HUES6 (cell line): Measurements from ENCODE around the gene LARGE2.
"Not testable (repeated sequence)": the region's sequence is repeated elsewhere in the genome, so short reads cannot be mapped to it uniquely, and the experiment has no call there.

Source experiments
- H3K27ac ChIP-seq: 2 replicates; pipeline ENCODE4 v1.7.0; 2013; ENCODE audit warnings: low read depth, mild to moderate bottlenecking, low read length, inconsistent platforms
- H3K27me3 ChIP-seq: 2 replicates; pipeline ENCODE4 v1.6.1; 2013; ENCODE audit warnings: low read length; ENCODE audit not compliant: control insufficient read depth, insufficient read depth
- H3K36me3 ChIP-seq: 2 replicates; pipeline ENCODE4 v1.6.1; 2013; ENCODE audit warnings: low read length; ENCODE audit not compliant: control insufficient read depth, insufficient read depth
- H3K4me1 ChIP-seq: 2 replicates; pipeline ENCODE4 v1.6.1; 2013; ENCODE audit warnings: low read length; ENCODE audit not compliant: control insufficient read depth, insufficient read depth
- H3K4me3 ChIP-seq: 2 replicates; pipeline ENCODE4 v1.5.1; 2013; ENCODE audit warnings: low read depth, low read length
- H3K9ac ChIP-seq: one replicate; pipeline ENCODE4 v1.6.1; 2013; ENCODE audit warnings: mild to moderate bottlenecking, low read length
- H3K9me3 ChIP-seq: 2 replicates; pipeline ENCODE4 v1.6.1; 2013; ENCODE audit warnings: low read depth, low read length; ENCODE audit not compliant: control insufficient read depth, insufficient read depth

The LARGE2 gene

DNA sequence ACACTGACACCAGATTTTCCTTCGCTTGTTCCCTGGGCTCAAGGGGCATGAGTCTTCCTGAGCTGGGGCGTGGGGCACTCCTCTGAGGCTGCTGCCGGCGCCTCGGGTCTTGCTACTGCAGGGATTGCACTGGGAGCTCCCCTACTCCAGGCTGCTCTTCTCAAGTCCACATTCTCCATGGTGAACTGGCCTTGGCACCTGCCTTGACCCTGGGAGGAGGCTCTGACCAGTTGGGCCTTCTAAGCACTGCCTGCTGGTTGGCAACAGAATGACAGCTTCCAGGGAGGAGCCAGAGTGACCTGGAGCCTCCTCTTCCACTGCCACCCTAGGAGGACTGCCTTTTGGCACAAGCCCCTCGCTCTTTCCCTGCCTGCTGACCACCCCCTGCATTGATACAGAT is 24.9 kb upstream of the LARGE2 start:
- peaks cover 36% of the 10 kb centered on the region for H3K4me1 ChIP-seq
- H3K27ac ChIP-seq: no peak overlapping the region
- no peak overlapping the region for H3K4me3 ChIP-seq
- H3K9ac ChIP-seq: no peak overlapping the region
- peaks cover 29% of the 10 kb centered on the region for H3K27me3 ChIP-seq
- peaks cover 4% of the 10 kb centered on the region; the same call in 1 of the 2 replicates for H3K36me3 ChIP-seq
- H3K9me3 ChIP-seq: no peaks in the 10 kb centered on the region

DNA sequence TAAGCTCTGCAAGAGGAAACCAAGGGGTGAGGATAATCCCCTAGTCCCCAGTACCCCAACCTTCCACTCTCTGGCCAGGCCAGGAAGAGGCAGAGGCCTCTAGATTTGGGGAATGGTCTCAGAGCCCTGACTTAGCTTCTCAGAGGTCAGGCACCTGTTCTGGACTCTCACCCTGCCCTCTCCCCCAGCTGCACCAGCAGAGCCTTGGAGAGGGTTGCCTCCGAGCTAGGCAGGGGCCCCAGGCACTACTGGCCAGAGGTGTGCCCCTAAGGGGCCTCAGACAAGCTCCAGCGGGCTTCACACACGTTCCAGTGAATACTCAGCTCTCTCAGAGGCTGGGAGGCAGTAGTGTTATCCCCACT is 23.4 kb upstream of the LARGE2 start:
- Histone ChIP-seq H3K9me3 (no peaks in the 10 kb centered on the region), H3K4me1 (peaks cover 26% of the 10 kb centered on the region), H3K27me3 (peaks cover 29% of the 10 kb centered on the region), H3K27ac (no peak overlapping the region), H3K36me3 (peaks cover 17% of the 10 kb centered on the region), H3K9ac (peak overlapping the region; percentile 17), H3K4me3 (peak overlapping the region; percentile 73)

DNA sequence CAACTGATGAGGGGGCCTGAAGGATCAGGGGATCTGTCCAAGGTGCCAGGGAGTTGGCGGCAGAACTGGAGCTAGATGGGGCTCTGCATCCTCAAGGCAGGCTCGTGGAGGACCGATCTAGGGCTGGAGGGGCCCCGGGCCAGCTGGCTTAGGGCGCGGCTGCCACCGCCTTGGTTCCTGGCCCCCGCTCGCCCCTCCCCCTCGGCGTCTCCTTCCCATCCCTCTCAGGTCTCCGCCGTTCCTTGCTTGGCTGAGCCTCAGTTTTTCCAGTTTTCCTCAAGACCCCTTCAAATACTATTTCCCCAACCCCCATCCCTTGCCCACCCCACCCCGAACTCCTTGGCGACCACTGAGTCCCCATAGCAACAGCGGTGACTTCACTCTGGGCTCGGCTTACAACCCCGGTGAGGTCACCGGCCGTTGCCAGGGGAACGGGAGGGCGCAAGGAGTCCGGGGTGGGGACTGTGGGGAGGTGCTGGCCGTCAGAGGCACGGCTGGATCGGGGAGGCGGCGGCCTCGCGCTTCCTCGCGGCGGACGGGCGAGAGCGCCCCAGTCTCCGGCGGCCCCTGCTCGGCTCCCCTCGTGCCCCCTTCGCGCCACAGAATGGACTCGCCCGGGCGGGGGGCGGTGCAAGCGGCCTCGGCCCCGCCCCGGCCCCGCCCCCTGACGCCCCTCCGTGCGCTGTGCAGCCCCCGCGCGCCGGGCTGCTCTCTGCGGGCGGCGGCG is 22.8 kb upstream of the LARGE2 start:
- Histone ChIP-seq H3K27me3 (peaks cover 29% of the 10 kb centered on the region), H3K9ac (peak overlapping the region; percentile 93), H3K4me1 (peaks cover 26% of the 10 kb centered on the region), H3K4me3 (peak overlapping the region; percentile 73), H3K9me3 (no peaks in the 10 kb centered on the region), H3K27ac (peak overlapping the region; percentile 86), H3K36me3 (peaks cover 22% of the 10 kb centered on the region)

DNA sequence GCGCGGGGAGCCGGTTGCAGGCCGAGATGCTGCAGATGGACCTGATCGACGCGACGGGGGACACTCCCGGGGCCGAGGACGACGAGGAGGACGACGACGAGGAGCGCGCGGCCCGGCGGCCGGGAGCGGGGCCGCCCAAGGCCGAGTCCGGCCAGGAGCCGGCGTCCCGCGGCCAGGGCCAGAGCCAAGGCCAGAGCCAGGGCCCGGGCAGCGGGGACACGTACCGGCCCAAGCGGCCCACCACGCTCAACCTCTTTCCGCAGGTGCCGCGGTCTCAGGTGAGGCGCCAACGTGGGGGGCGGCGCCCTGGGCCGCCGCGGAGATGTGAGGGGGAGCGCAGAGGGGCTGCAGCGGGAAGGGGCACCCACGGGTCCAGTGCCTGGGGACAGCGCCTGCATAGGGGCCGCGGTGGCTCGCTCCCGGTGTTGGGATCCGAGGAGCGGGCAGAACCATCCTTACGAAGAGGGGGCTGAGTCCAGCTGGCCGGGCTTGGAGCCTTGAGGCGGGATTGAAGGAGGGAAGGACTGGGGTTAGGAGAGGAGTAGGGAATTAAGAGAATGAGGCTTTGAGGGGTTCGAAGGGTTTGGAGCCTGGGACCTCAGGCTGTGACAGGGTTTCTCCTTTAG is 22.2 kb upstream of the LARGE2 start:
- H3K4me3 ChIP-seq: peak overlapping the region; percentile 73
- H3K27ac ChIP-seq, H3K9me3 ChIP-seq: not testable (repeated sequence)
- H3K4me1 ChIP-seq: peaks cover 26% of the 10 kb centered on the region
- H3K9ac ChIP-seq: peak overlapping the region; percentile 13
- peaks cover 27% of the 10 kb centered on the region for H3K36me3 ChIP-seq
- H3K27me3 ChIP-seq: peaks cover 29% of the 10 kb centered on the region

DNA sequence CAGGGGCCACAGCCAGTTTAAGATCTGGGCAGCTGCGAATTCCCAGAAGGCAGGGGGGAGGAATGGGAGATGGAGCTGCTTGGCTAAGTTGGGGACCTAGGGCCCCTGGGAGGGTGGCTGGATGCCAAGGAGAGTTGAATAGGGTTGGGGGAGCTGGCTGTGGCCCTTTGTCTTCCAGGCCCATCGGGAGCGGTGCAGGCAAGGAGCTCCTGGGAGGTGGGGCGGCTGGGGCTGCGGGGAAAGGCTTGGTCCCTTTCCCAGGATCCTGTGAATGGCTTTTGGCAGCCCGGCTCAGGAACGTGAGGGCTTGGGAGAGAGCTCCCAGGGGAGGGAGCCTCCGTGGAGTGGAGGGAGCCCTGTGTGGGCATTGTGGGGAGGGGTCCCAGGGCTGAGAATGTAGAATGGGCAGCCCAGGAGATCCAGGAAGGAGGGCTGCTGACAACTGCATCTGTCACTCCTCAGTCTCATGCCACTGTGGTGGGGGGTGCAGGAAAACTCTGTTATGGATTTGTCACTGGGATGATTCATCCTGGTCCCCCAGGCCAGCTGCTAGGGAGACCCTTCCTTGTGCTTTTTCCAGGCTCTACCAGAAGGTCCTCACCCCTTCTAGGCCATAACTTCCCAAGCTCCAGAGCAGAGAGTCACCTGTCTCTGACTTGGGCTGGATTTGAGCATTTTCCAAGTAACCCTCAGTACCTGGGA is 21.4 kb upstream of the LARGE2 start:
- no peak overlapping the region for H3K9ac ChIP-seq
- peaks cover 24% of the 10 kb centered on the region for H3K4me1 ChIP-seq
- H3K27ac ChIP-seq: no peak overlapping the region
- peaks cover 29% of the 10 kb centered on the region for H3K27me3 ChIP-seq
- H3K4me3 ChIP-seq: peak overlapping the region; percentile 73
- no peaks in the 10 kb centered on the region for H3K9me3 ChIP-seq
- peaks cover 29% of the 10 kb centered on the region for H3K36me3 ChIP-seq

DNA sequence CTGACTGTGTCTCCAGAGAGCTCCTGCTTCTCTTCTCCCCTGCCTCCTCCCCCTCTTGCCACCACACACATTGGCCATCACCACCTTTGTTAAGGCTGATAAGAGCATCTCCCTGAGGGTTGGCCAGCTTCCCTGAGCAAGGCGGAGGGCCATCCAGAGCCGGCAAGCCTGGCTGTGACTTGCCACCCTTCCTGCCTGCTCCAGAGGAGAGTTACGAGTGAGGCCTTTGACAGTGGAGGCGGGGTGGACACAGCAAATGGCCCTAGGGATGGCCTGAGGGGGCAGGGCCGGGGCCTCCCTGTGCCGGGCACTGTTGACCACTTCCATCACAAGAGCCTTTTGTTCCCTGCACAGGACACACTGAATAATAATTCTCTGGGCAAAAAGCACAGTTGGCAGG is 20.8 kb upstream of the LARGE2 start:
- Histone ChIP-seq H3K27me3 (peaks cover 29% of the 10 kb centered on the region), H3K27ac (no peak overlapping the region), H3K36me3 (peaks cover 29% of the 10 kb centered on the region), H3K9ac (no peak overlapping the region), H3K9me3 (no peaks in the 10 kb centered on the region), H3K4me1 (peaks cover 18% of the 10 kb centered on the region), H3K4me3 (no peak overlapping the region)

DNA sequence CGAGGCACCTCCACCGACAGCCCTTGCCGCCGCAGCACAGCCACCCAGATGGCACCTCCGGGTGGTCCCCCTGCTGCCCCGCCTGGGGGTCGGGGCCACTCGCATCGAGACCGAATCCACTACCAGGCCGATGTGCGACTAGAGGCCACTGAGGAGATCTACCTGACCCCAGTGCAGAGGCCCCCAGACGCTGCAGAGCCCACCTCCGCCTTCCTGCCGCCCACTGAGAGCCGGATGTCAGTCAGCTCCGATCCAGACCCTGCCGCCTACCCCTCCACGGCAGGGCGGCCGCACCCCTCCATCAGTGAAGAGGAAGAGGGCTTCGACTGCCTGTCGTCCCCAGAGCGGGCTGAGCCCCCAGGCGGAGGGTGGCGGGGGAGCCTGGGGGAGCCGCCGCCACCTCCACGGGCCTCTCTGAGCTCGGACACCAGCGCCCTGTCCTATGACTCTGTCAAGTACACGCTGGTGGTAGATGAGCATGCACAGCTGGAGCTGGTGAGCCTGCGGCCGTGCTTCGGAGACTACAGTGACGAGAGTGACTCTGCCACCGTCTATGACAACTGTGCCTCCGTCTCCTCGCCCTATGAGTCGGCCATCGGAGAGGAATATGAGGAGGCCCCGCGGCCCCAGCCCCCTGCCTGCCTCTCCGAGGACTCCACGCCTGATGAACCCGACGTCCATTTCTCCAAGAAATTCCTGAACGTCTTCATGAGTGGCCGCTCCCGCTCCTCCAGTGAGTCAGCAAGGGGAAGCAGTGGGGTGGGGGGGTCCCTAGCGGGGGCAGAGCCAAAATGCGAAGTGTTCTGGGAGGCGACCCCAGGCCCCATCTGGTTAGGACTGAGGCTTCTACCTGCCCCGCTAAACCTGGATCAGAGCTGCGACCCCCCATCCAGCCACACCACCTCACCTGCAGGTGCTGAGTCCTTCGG is 19.7 kb upstream of the LARGE2 start:
- no peak overlapping the region for H3K27ac ChIP-seq
- no peak overlapping the region for H3K4me3 ChIP-seq
- no peak overlapping the region for H3K9ac ChIP-seq
- H3K27me3 ChIP-seq: peaks cover 19% of the 10 kb centered on the region
- no peaks in the 10 kb centered on the region for H3K9me3 ChIP-seq
- H3K4me1 ChIP-seq: peaks cover 14% of the 10 kb centered on the region
- peaks cover 29% of the 10 kb centered on the region for H3K36me3 ChIP-seq

DNA sequence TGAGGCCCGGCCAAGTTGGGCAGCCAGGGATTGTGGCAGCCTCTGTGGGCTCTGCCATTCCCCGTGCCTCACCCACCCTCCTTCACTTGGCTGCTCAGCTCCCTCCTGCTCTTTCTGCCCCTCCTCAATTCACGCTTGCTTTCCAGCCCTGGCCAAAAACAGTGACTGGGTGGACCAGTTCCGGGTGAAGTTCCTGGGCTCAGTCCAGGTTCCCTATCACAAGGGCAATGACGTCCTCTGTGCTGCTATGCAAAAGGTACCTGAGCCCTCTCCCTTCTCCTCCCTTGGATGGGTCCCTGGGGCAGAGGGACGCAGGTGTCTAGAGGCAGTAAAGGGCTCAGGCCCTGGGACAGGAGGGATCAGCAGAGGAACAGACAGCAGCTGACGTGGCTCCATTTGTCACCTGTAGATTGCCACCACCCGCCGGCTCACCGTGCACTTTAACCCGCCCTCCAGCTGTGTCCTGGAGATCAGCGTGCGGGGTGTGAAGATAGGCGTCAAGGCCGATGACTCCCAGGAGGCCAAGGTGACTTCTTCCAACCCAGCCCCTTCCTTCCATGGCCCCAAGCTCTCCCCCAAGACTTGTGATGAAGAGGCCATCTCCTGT is 18.0 kb upstream of the LARGE2 start:
- H3K9ac ChIP-seq: no peak overlapping the region
- no peak overlapping the region for H3K4me3 ChIP-seq
- peaks cover 16% of the 10 kb centered on the region for H3K27me3 ChIP-seq
- no peaks in the 10 kb centered on the region for H3K9me3 ChIP-seq
- peaks cover 6% of the 10 kb centered on the region for H3K4me1 ChIP-seq
- no peak overlapping the region for H3K27ac ChIP-seq
- peaks cover 35% of the 10 kb centered on the region for H3K36me3 ChIP-seq

DNA sequence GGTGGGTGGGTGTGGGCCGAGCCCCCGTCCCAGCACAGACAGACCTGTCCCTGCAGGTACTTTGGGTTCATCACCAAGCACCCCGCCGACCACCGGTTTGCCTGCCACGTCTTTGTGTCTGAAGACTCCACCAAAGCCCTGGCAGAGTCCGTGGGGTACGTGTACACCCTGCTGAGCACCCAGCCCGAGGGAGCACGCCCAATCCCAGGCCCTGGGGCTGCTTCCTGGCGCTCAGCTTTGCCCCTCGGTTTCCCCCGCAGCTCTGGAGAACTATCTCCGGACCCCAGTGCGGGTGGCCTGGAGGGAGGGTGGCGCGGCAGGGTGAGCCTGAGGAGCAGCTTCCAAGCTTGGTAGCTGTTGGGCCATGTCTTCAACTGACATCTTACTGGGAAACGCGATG is 17.4 kb upstream of the LARGE2 start:
- no peak overlapping the region for H3K27ac ChIP-seq
- peaks cover 41% of the 10 kb centered on the region for H3K36me3 ChIP-seq
- peaks cover 16% of the 10 kb centered on the region for H3K27me3 ChIP-seq
- H3K9me3 ChIP-seq: no peaks in the 10 kb centered on the region
- H3K4me3 ChIP-seq: no peak overlapping the region
- peaks cover 6% of the 10 kb centered on the region for H3K4me1 ChIP-seq
- no peak overlapping the region for H3K9ac ChIP-seq

DNA sequence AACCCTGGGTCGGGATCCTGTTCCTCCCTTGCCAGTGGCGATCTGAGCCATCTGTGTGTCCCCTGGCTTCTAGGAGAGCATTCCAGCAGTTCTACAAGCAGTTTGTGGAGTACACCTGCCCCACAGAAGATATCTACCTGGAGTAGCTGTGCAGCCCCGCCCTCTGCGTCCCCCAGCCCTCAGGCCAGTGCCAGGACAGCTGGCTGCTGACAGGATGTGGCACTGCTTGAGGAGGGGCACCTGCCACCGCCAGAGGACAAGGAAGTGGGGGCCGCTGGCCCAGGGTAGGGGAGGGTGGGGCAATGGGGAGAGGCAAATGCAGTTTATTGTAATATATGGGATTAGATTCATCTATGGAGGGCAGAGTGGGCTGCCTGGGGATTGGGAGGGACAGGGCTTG is 16.9 kb upstream of the LARGE2 start:
- Histone ChIP-seq H3K27me3 (peaks cover 13% of the 10 kb centered on the region), H3K36me3 (peaks cover 41% of the 10 kb centered on the region)
- H3K27ac ChIP-seq, H3K9ac ChIP-seq, H3K4me3 ChIP-seq, H3K4me1 ChIP-seq, H3K9me3 ChIP-seq: not testable (repeated sequence)
